Right ventricle myocardium inferior (tissue), 1 donor: ENCODE results near the gene CFAP43. TPM values are rescaled to one million over a fixed set of nuclear protein-coding genes. Genes with fewer than 3 reads are reported as not detected.

Source experiments
- ATAC-seq: fragments of 200-7000 bp; cut with Tn5 transposase; one replicate; pipeline ENCODE4 v1.9.1; 2020; ENCODE audit warnings: mild to moderate bottlenecking, moderate library complexity
- DNase-seq: peaks from one replicate; pipeline ENCODE4 v3.0.0; 2021; ENCODE audit errors: missing footprints
- intact Hi-C: fragments of 100-400 bp; cut with DNase I; formaldehyde crosslinking; loops from one replicate; pipeline ENCODE4 v1.11.0; 2022
- total RNA-seq: library from RNA; stranded (reverse); fragmentation: NEBNext Ultra II Directional; extraction: Animal tissue kit (Norgen Biotek cat#: 25700); gene quantifications from one replicate; pipeline ENCODE4 v1.2.1, GENCODE V29; 2021
- donor health status: DM: no; HTN: yes; CAD: no; lungs with severe emphysema.

The CFAP43 gene
- total RNA-seq, 1 donor from 2014 or later, result 0.19 TPM

DNA sequence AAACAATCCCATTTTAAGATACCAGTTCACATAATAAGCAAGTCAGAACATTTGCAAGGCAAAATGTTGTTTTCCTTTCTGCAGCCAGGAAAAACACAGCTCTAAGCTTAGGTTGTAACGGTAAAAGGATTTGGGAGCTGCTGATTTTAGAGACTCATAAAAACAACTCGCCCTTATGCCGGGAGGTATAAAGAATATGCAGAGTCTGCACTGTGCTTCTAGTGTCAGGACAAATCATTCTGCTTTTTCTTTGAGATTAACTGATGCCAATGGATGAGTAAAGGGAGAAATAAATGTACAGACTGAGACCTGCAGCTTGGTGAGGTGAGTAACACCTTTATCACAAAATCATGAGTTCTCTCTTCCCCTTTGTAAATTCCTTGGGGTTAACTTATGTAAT is 112.2 kb downstream of the CFAP43 start:
- DNase-seq (no peak), ATAC-seq (no peak)
- intact Hi-C loops, result loop anchor here (2.0 to 10.0 kb wide), 7 partner anchors 43 to 231 kb away; partner anchors contain the start of genes GSTO1, SLK and STN1

DNA sequence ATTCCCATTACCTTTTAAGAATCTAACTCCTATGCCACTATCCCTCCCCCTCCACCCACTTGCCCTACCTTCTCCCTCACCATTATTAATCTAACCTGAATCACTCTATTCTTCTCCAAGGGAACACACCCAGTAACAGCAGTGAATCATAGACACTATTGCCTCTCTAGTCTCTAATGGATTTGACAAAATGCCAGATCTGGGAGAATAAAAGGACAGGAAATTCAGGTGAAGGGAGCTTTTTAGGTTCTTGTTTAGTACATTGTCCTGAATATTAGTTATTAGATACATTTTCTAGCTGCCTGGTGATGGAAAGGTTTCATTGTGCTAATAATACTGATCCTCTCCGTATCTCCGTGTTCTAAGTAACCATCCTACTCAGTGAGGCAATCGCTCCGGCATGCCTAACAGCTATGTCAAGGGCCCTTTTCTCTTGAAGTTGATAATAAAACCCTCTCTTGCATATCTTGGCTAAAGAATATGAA is 114.3 kb downstream of the CFAP43 start:
- intact Hi-C loops, result no loop called here
- no peak for ATAC-seq
- no peak for DNase-seq

DNA sequence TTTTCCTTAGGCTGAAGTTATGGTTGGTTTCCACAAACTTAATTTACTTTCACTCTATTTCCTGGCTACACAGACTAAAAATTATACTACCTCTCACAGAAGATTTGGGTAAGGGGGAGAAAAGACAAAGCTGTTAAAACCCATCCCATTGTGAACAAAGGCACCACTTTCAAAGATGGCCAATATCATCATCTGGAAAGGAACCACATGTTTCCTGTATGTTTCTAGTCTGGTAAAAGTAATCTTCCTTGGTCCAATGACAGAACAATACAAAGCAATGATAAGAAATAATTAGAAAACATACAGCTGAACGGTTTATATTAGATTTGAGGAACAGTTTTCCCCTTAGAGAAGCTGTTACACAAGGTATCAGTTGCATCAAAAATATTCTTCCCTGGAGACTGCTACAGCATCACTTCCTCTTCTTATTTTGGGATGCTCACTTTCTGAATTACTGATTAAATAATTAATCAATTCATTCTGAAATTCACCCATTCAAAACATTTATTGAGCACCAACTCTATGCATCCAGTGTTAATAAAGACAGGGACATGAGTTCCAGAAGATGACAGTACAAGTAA is 118.7 kb downstream of the CFAP43 start:
- intact Hi-C loops, result no loop called here
- no peak for DNase-seq
- ATAC-seq, result no peak

DNA sequence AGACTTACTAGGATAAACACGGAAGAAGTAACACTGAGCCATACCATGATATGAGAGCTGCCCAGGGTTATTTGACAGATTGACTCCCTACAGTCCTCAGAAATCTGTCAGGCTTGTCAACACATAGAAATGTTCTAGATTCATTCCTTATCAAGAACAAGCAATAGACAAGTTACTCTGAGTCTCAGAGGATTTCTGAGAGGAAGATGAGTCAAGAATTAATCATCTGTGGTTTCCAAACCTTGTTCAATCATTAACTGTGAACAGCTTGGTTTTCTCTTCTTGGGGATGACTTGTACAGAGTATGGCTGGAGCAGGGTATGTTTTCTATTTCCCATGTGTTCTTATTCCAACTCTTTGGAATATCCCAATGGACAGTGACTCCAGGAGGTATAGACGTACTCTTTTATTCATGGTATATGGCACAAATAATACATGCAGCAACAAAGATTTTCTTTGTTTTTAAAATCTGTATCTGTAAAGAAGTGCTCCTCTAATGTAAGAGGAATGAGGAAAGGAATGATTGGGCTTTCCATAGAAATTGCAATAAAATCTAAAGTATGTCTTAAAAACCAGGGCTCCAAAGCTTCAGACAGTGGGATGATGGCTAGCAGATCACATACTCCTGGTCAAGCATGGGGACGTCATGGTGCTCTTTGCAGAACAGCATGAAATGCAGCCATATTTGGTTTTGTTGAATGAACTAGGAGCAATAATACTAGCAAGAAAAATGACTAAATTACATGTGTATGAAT is 122.1 kb downstream of the CFAP43 start:
- intact Hi-C loops, result no loop called here

DNA sequence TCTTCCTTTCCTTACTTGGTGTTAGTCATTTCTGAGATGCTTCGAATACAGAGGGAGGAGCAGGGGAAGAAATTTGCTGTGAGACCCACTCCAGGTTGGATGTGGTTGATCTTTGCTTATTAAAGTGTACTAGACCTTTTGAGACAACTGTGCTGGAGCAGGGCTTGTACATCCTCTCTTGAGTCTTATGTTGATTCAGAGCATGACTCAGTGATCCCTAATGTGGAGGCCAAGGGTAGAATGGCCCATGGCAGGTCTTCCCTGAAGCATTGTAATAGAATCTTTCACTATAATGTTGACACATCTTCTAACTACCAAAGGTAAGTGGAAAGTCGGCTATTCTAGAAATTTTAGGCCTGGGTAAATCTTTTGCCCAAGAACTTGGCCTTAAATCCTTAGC is 127.2 kb downstream of the CFAP43 start:
- no peak for DNase-seq
- ATAC-seq, result no peak
- intact Hi-C loops, result no loop called here

More for the DNA sequence above, 122.1 kb downstream of the CFAP43 start:
- DNase-seq, result no peak
- no peak for ATAC-seq

DNA sequence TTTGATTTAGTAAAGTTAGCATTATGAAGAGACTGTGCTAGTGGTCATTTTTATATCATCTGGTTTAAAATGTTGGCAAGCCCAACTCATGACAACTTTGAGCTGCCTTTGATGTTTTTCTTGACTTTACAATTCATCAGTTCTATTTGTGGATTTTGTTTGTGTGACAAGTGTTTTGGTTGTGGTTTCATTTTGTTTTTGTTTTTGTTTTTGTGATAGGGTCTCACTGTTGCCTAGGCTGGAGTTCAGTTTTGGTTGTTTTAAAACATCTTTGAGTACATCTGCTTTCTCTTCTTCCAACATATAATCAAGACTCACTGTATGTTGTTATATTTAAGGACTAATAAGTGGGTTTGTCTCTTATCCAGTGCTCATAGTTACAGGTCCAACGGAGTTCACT is 127.7 kb downstream of the CFAP43 start:
- ATAC-seq (no peak), DNase-seq (no peak)
- intact Hi-C loops, result no loop called here

DNA sequence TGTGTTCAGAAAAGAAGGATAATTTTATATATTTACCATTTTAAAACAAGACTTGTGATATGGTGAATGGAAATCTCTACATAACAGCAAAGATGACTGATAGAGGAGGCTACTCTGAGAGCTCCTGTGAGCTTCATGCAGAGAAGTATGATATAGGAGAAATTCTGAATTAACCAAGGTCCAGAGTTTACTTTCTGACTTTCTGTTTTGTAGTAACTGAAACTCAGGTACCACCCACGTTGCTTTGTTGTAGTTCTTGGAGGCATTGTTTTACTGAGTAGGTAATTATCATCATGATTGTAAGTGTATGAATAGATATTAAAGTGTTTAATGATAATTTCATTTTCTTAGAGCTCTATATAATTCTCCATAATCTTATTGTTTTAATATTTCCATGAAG is 128.2 kb downstream of the CFAP43 start:
- intact Hi-C loops, result no loop called here
- no peak for DNase-seq
- no peak for ATAC-seq

DNA sequence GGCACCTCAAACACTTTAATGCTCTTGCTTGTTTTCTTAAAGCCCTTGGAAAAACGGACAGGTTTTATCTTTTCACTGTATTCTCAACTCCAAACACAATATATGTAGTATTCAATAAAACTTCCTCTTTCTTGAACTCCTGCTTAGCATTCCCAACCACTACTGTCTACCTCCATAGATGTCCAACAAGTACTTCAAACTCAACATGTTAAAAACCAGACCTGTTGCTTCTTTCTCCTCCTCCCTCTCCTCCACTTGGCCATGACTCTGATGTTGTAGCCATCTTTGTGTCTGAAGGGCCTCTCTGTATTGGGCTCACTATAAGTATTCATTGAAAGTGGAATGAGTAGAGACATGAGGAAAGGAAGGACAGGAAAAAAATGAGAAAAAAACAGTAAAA is 130.3 kb downstream of the CFAP43 start:
- intact Hi-C loops, result no loop called here
- ATAC-seq (no peak), DNase-seq (no peak)

DNA sequence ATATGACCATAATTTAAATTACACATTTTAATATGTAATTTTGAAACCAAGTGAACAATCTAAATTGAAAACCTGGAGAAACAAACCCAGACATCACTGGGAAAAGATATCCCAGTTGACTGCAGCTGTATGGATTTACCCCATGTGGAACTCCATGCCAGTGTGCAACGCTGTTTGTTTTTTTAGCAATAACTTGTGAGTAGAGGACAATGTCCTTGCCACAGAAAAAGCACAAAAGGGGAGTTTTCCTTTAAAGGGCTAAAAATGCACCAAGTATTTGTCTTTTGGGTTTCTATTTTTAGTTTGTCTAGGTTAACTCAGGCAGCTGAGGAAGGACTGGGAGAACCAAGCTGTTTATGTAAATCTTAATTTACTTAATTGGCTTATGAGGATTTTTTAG is 131.4 kb downstream of the CFAP43 start:
- DNase-seq, result no peak
- intact Hi-C loops, result no loop called here
- no peak for ATAC-seq

DNA sequence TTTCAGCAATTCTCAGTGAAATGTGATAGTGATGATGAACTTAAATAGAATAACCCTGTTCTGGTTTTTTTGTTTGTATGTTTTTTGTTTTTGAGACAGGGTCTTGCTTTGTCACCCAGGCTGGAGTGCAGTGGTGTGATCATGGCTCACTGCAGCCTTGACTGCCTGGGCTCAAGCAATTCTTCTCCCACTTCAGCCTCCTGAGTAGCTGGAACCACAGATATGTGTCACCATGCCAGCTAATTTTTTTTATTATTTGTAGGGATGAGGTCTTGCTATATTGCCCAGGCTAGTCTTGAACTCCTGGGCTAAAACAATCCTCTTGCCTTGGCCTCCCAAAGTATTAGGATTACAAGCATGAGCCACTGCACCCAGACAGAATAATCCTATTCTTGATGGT is 132.2 kb downstream of the CFAP43 start:
- no peak for ATAC-seq
- DNase-seq, result no peak
- intact Hi-C loops, result no loop called here

DNA sequence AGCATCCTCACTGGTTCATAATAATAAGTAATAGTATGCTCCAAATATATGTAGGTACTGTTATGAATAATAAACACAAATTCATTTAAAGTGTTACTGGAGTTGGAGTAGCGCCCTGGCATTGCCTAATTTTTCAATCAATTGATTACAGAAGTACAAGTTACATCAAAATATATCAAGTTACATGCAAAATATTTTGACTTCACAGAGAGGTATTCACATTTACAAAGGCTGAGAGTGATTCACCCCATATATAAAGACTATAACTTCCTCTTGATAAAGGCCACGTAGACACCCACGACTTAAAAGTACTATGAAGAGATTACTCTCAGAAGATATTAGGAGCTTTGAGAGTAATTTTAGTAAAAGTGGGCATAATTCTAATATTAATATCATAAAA is 132.9 kb downstream of the CFAP43 start:
- DNase-seq (no peak), ATAC-seq (no peak)
- intact Hi-C loops, result no loop called here

DNA sequence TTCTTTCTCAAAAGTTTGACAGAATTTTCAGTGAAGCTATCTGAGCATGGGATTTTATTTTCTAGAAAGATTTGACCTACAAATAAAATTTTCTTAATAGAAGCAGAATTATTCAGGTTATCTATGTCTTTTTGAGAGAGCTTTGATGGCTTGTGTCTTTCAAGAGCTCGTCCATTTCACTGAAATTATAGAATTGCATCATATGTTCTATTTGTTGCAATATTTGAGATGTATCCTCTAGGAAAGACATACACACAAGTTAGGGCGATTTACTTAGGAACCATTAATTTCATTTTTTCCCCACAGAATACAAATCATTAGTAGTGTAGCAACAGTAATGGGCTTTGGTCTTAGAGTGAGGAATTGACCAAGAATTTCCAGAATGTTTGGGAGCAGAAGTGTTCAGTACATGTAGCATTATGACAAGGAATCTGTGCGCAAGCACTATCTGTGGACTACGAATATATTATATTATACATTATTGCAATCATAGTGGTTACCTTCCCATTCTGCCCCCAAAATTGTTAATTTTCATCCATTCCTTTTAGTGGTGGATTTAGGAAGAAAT is 133.7 kb downstream of the CFAP43 start:
- ATAC-seq, result no peak
- intact Hi-C loops, result no loop called here
- DNase-seq, result no peak

DNA sequence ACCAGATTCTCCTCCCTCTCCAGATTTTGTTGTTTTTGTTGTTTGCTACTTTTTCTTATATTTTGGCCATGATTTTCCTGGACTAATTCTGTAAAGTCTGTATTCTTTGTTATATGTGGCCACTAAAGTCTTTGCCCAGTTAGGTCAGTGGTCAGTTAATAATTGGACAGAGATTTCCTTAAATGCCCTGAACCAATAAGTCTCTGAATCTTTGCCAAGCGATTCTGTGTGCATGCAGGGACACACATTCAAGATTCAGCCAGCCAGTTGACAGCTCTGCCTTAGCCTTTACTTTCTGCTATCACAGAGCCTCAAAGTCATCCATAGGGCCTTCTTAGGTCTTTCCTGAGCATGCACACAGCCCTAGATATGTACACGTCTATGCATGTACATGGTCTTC is 135.5 kb downstream of the CFAP43 start:
- DNase-seq, result no peak
- no peak for ATAC-seq
- intact Hi-C loops, result no loop called here

DNA sequence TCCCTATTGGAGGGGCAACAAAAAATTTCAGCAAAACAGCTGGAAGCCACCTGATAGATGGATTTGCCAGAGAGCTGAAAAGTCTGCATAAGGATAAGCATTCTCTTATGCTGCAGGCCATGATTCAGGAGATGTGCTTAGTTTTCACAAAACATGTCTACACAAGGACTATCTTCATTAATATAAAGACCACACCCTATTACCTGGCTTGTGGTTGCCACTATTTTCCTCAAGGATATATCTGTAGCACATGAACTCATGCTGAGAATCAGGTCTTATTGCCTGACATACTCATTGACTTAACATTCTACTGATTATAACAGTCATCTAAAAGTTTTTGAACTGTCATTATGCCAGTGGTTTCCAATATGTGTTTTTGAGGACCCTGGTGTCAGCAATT is 139.4 kb downstream of the CFAP43 start:
- no peak for ATAC-seq
- intact Hi-C loops, result no loop called here
- no peak for DNase-seq

DNA sequence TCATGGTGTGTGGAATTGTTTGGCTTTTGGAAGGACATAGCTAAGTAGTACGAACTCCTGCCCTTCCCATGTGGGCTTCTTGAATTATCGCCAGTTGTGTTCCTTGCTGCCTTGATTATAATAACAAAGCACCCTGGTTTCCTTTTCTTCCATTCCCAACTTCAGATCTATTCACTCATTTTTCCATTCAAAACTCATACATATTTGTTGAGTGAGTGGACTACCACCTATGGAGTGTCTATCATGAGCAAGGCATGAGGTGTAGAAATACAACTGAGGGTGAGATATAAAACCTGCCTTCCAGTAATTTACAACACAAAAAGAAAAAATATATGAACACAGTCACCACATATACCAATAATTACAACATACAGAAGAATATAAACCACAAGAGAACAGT is 141.6 kb downstream of the CFAP43 start:
- intact Hi-C loops, result no loop called here
- DNase-seq (no peak), ATAC-seq (no peak)

DNA sequence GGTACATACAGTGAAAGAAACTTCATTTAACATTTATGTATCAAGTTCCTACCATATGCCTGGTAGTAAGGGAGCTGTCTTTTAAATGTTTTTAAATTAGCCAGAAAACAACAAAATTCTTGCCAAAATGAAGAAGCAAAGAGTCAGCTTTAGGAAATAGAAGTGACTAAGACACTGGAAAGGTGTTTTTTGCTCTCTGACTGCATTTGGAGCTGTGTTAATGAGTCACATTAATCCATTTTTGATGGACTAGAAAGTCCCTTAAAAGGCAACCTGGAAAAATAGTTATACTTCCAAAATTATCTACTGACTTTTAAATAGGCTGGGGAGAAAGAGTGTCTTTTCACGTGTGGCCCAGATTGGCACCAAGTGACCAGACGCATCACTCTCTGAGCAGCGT is 142.5 kb downstream of the CFAP43 start:
- intact Hi-C loops, result no loop called here
- ATAC-seq (no peak), DNase-seq (no peak)

DNA sequence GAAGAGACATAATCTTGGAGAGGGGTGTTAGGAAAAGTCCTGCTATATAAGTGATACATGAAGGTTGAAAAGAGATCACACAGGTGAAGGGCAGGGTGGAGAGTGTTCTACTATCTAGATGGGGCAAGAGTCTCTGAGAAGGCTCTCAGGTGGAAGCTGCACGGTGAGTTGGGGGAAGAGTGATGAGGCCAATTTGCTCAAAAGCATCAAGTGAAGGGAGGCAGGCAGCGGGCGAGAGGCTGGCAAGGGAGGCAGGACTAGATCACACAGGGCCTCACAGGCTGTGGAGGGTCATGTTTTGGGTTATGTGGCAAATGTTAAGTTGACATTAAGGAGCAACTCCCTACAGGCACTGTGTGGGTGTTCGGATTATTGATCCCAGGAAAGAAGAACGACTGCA is 143.9 kb downstream of the CFAP43 start:
- DNase-seq (no peak), ATAC-seq (no peak)
- intact Hi-C loops, result no loop called here

DNA sequence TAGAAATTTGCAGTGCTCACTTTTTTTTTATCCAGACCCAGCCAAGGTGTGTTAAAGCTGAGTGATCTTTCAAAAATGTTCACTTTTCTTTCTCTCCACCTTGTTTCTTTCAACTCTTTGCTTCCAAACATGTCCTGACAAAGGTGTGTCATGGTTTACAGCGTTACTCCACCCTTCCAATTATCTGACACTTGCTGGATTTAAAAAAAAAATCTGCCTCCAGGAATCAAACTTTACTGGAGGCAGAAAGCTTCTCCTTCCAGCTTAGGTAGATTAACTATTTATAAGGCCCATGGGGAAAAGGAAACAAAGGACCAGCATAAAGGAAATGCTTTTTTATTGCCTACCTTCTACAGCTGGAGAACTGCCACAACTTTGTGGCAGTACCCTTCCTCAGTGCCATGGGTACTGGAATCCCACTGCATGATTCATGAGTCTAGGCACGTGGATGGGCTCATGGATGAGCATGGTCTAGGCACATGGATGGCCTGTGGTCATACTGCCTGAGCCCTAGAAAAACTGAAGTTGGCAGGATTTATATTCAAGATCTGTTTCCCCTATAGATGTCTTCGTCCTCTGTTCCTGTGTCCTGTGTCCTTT is 146.3 kb downstream of the CFAP43 start, which contains the start of gene COL17A1:
Gene COL17A1 (minus strand): TSS at position 80 of the 600 bp plus-strand sequence. CDS start 5,207 bp downstream, outside the sequence.
- no peak for ATAC-seq
- intact Hi-C loops, result no loop called here
- DNase-seq, result no peak

DNA sequence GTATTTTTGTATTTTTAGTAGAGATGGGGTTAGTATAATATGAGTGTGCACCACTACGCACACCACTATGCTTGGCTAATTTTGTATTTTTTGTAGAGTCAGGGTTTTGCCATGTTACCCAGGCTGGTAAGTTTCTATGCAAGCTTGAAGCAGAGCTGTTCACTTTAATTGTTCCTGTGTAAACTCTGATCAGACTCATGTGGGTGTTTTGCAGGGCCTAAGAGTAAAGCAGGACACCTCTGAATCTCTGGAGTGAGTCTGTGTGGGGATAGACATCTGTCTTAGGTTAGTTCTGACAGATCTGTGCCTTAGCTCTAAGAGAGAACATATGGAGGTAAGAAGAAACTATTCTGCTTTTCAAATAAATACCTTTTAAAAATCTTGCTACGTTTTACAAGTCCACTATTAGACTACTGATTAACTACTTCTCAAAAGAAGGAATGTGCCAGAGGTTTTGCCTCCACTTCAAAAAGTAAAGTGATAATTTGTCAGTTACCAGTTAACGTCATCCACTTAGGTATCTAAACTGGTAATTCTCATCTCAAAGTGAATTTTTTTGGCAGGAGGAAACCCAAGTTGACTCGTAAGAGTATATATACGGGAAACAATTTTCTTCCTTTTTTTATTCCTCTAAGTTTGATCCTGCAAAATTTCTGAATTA is 147.6 kb downstream of the CFAP43 start:
- ATAC-seq (no peak), DNase-seq (no peak)
- intact Hi-C loops, result loop anchor here (5.0 kb wide), 1 partner anchor 197 kb away; no protein-coding TSS in a partner anchor
